Transverse colon (tissue), 4 donors: Measurements from ENCODE around the gene GDNF.

Source experiments
- CTCF ChIP-seq, 5 experiments: fragments of 200-600 bp in 3 of 5; fragments of 450-650 bp in 2 of 5; sonication (generic) in 3 of 5; IDR thresholded peaks; 1 replicate in 2 of 5; 2 replicates in 3 of 5; pipeline ENCODE4 v1.5.1; 2016 to 2017; ENCODE audit warnings: antibody characterized with exemption in 5 of 5, inconsistent platforms in 3 of 5, mild to moderate bottlenecking in 2 of 5, moderate library complexity in 1 of 5
- POLR2AphosphoS5 ChIP-seq, 3 donors: sonication (generic); formaldehyde crosslinking; IDR thresholded peaks; one replicate each; pipeline ENCODE4 v1.6.1; 2016; ENCODE audit warnings: antibody characterized with exemption in 3 of 3

DNA sequence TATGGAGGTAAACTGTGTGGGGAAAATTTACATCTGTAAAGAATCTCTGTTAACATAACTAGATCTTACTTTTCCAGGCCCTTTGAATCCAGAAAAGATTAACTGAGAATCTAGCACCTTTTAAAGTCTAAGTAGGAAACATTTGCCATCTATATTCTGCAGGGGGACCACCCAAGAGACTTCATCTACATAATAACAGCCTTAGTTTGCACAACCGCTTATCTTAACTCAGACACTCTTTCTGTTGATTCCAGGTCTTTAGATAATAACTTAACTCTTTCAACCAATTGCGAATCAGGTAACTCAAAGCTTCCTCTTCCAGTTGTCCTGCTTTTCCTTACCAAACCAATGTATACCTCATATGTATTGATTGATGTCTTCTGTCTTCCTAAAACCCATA, 53.4 kb downstream of the GDNF start:
- no peak for TF ChIP-seq POLR2AphosphoS5 (IDR thresholded peaks at IDR 0.05)
- TF ChIP-seq CTCF (IDR thresholded peaks at IDR 0.05), result no peak
